Thyroid gland (tissue), 4 donors: ENCODE data around the gene NLGN1. TPM values are rescaled to one million over a fixed set of nuclear protein-coding genes. Genes with fewer than 3 reads are reported as not detected.

Experiments
- DNase-seq, 2 donors: peaks; one replicate each; pipeline ENCODE4 v3.0.0-alpha.2; 2019
- H3K27ac ChIP-seq, 3 donors: fragments of 200-600 bp; sonication (generic); 1 replicate in 2 of 3; 2 replicates in 1 of 3; pipeline ENCODE4 v1.5.1; 2016 to 2019; ENCODE audit warnings: mild to moderate bottlenecking in 1 of 3, moderate library complexity in 1 of 3
- H3K27me3 ChIP-seq: fragments of 200-600 bp; sonication (generic); one replicate; pipeline ENCODE4 v1.5.1; 2019
- H3K36me3 ChIP-seq, 2 donors: fragments of 200-600 bp; sonication (generic); one replicate each; pipeline ENCODE4 v1.5.1; 2016 to 2019
- H3K4me1 ChIP-seq, 2 donors: fragments of 200-600 bp; sonication (generic); one replicate each; pipeline ENCODE4 v1.5.1; 2017 to 2019
- H3K4me3 ChIP-seq, 3 donors: fragments of 200-600 bp; sonication (generic); replicated peaks in 1 of 3; 1 replicate in 2 of 3; 2 replicates in 1 of 3; pipeline ENCODE4 v1.5.1; 2016; ENCODE audit warnings: mild to moderate bottlenecking in 1 of 3
- H3K9me3 ChIP-seq: fragments of 200-600 bp; sonication (generic); one replicate; pipeline ENCODE4 v1.5.1; 2017
- CTCF ChIP-seq, 6 experiments: fragments of 200-600 bp in 3 of 6; fragments of 450-650 bp in 3 of 6; sonication (generic) in 3 of 6; IDR thresholded peaks; one replicate each; pipeline ENCODE4 v1.5.1; 2016 to 2019; ENCODE audit warnings: antibody characterized with exemption in 6 of 6, mild to moderate bottlenecking in 2 of 6, inconsistent platforms in 1 of 6, moderate library complexity in 1 of 6
- POLR2A ChIP-seq, 2 donors: fragments of 450-650 bp; IDR thresholded peaks; one replicate each; pipeline ENCODE4 v1.6.1; 2017; ENCODE audit warnings: antibody characterized with exemption in 2 of 2, mild to moderate bottlenecking in 2 of 2, moderate library complexity in 1 of 2
- WGBS, 2 donors: methylation state at CpG; one replicate each; pipeline ENCODE4 v1.1.5; 2017; 5-methylcytosine and 5-hydroxymethylcytosine counted together
- intact Hi-C: fragments of 100-400 bp; cut with DNase I; formaldehyde crosslinking; loops from one replicate; pipeline ENCODE4 v1.15.1; 2023
- total RNA-seq, 4 donors: library from RNA; depleted of rRNA; stranded (reverse); fragments of >200 nt; gene quantifications; one replicate each; pipeline ENCODE4 v1.2.3, GENCODE V29; 2016

The NLGN1 gene
- total RNA-seq, 4 donors from 2014 or later, result 2.4 to 13.9 (median 2.9) TPM

DNA sequence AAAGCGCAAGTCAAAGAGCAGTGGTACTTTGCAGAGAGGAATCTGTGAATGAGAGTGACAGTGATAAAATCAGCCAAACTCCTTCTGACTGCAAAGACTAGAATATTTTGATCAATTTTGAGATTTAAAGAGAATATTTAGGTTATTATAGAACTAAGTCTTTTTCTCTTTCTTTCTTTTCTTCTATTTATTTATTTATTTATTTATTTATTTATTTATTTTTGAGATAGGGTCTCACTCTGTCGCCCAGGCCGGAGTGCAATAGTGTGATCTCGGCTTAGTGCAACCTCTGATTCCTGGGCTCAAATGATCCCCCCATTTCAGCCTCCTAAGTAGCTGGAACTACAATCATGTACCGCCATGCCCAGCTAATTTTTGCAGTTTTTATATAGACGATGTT is 857.9 kb downstream of the NLGN1 start:
- Histone ChIP-seq H3K9me3 (no peaks in the 10 kb centered on the region), H3K27me3 (no peaks in the 10 kb centered on the region), H3K4me3 (no peak overlapping the region), H3K4me1 (no peaks in the 10 kb centered on the region), H3K36me3 (no peaks in the 10 kb centered on the region), H3K27ac (no peak overlapping the region)
- DNase-seq, result no peak
- intact Hi-C loops, result no loop called here
- 97 to 98% methylated on average over 6 of the region's 6 CpGs for WGBS, 2 donors
- TF ChIP-seq CTCF (IDR thresholded peaks at IDR 0.05), result no peak
- TF ChIP-seq POLR2A (IDR thresholded peaks at IDR 0.05), result no peak

DNA sequence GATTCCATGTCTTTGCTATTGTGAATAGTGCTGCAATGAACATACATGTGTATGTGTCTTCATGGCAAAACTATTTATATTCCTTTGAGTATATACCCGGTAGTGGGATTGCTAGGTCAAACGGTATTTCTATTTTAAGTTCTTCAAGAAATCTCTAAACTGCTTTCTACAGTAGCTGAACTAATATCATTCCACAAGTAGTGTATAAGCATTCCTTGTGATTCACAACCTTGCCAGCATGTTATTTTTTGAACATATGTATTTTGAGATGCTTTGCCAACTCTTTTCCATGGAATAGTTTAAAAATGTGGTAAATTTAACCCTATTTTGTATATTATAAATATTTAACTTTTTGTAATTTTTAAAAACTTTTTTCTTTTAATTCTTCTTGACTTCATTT is 868.9 kb downstream of the NLGN1 start:
- TF ChIP-seq POLR2A (IDR thresholded peaks at IDR 0.05) (no peak), CTCF (IDR thresholded peaks at IDR 0.05) (no peak)
- no peak overlapping the region for H3K4me3 ChIP-seq
- H3K27ac ChIP-seq, result no peak overlapping the region
- H3K9me3 ChIP-seq, result no peaks in the 10 kb centered on the region
- 92 to 97% methylated on average over 2 of the region's 2 CpGs for WGBS, 2 donors
- intact Hi-C loops, result no loop called here
- no peaks in the 10 kb centered on the region for H3K4me1 ChIP-seq
- H3K36me3 ChIP-seq, result no peaks in the 10 kb centered on the region
- no peaks in the 10 kb centered on the region for H3K27me3 ChIP-seq
- no peak for DNase-seq

GRCh38 chr3:174268061-174268460 is 870.5 kb downstream of the NLGN1 start:
- H3K27ac ChIP-seq, result no peak overlapping the region
- no peak for TF ChIP-seq CTCF (IDR thresholded peaks at IDR 0.05)
- no peak for TF ChIP-seq POLR2A (IDR thresholded peaks at IDR 0.05)
- 81 to 85% methylated on average over 5 of the region's 5 CpGs for WGBS, 2 donors
- H3K4me1 ChIP-seq, result no peaks in the 10 kb centered on the region
- no peaks in the 10 kb centered on the region for H3K36me3 ChIP-seq
- H3K9me3 ChIP-seq, result no peaks in the 10 kb centered on the region
- no peak for DNase-seq
- intact Hi-C loops, result no loop called here
- no peak overlapping the region for H3K4me3 ChIP-seq
- H3K27me3 ChIP-seq, result no peaks in the 10 kb centered on the region

DNA sequence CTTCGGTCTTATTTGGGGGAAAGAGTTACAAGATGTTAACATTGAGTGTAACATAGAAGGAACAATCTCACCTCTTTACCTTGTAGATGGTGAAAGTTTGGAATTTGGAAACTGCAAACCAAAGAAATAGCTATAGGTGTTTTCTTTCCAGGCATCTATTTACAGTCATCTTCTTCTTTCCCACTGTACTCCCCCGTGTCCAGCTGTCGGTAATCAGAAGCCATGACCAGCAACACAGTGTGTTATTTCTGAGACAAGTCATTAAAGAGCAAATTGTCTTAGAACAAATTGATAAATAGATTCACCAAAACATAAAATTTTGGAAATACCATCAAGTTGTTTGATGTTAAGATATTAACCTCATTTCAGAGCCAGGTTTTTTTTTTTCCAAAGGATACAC is 871.0 kb downstream of the NLGN1 start:
- no peak overlapping the region for H3K27ac ChIP-seq
- no peaks in the 10 kb centered on the region for H3K27me3 ChIP-seq
- no peak overlapping the region for H3K4me3 ChIP-seq
- no peaks in the 10 kb centered on the region for H3K36me3 ChIP-seq
- DNase-seq, result no peak
- no peaks in the 10 kb centered on the region for H3K4me1 ChIP-seq
- H3K9me3 ChIP-seq, result no peaks in the 10 kb centered on the region
- WGBS, 2 donors, result 89 to 92% methylated on average over 3 of the region's 3 CpGs
- TF ChIP-seq CTCF (IDR thresholded peaks at IDR 0.05), result no peak
- no peak for TF ChIP-seq POLR2A (IDR thresholded peaks at IDR 0.05)
- intact Hi-C loops, result no loop called here

DNA sequence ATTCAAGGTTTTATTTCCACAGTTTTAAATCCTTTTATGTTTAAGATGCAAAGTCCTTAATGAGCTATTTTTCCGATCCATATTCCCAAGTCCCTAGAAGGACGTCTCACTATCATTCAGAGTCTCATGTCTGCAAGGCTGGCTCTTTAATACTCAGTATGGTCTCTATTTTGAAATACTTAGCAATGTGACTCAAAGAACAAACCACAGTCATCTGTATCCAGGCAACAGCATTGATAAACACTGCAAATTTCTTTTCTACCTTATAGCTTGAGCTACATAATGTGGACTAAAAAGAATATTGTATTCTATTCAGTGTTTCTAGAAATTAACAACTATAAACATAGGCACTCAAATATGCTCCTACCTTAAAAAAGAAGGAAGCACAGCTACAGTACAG is 873.3 kb downstream of the NLGN1 start:
- Histone ChIP-seq H3K36me3 (no peaks in the 10 kb centered on the region), H3K27ac (no peak overlapping the region), H3K9me3 (no peaks in the 10 kb centered on the region), H3K4me3 (no peak overlapping the region), H3K27me3 (no peaks in the 10 kb centered on the region), H3K4me1 (no peaks in the 10 kb centered on the region)
- intact Hi-C loops, result no loop called here
- no peak for DNase-seq
- WGBS, 2 donors, result 85 to 88% methylated on average over 2 of the region's 2 CpGs
- TF ChIP-seq CTCF (IDR thresholded peaks at IDR 0.05), result no peak
